Right atrium auricular region (tissue), 2 donors: ENCODE data around the gene CHRNB1. TPM values are rescaled to one million over a fixed set of nuclear protein-coding genes. Genes with fewer than 3 reads are reported as not detected.

ENCODE experiments used
- DNase-seq: peaks from one replicate; pipeline ENCODE4 v3.0.0-alpha.2; 2019; ENCODE audit warnings: low spot score
- H3K27ac ChIP-seq, 2 donors: fragments of 200-600 bp; sonication (generic); 1 replicate in 1 of 2; 2 replicates in 1 of 2; pipeline ENCODE4 v1.5.1; 2016 to 2019
- H3K27me3 ChIP-seq, 2 donors: fragments of 200-600 bp; sonication (generic); one replicate each; pipeline versions ENCODE4 v1.5.1 to v1.6.0; 2017 to 2019
- H3K36me3 ChIP-seq: fragments of 200-600 bp; sonication (generic); one replicate; pipeline ENCODE4 v1.5.1; 2016
- H3K4me1 ChIP-seq, 2 donors: fragments of 200-600 bp; sonication (generic); one replicate each; pipeline versions ENCODE4 v1.5.1 to v1.6.0; 2017 to 2019
- H3K4me3 ChIP-seq, 2 donors: fragments of 200-600 bp; sonication (generic); 1 replicate in 1 of 2; 2 replicates in 1 of 2; pipeline ENCODE4 v1.5.1; 2017 to 2019; ENCODE audit warnings: mild to moderate bottlenecking in 1 of 2, moderate library complexity in 1 of 2
- H3K9me3 ChIP-seq, 2 donors: fragments of 200-600 bp; sonication (generic); one replicate each; pipeline ENCODE4 v1.5.1; 2019
- total RNA-seq, 2 donors: library from RNA; depleted of rRNA; stranded (reverse); fragments of >200 nt; gene quantifications; one replicate each; pipeline ENCODE4 v1.1.0, GENCODE V29; 2016
- TF ChIP-seq, protein P1 (sequence below), 2 donors: fragments of 200-600 bp; sonication (generic); IDR thresholded peaks; one replicate each; pipeline ENCODE4 v1.5.1; 2019; ENCODE audit warnings: antibody characterized with exemption in 2 of 2

Gene CHRNB1
- total RNA-seq, 2 donors from 2014 or later = 15.8 to 19.0 TPM

DNA sequence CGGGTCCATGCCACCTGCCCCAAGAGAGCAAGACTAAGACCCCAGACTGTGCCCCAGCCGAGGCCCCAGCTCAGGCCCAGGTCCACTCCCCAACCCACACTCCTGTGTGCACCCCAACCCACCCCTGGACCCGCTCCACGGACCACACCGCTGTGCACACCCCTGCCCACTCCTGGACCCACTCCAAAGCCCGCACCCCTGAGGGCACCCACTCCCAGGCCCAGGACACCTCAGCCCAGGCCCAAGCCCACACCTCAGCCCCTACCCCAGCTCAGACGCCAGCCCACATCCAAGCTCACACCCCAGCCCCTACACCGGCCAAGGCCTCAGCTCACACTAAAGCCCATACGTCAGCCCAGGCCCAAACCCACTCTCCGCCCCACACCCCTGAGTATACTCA lies 15.1 kb upstream of the CHRNB1 start:
- Histone ChIP-seq H3K9me3 (no peaks in the 10 kb centered on the region), H3K36me3 (no peaks in the 10 kb centered on the region), H3K4me3 (no peak overlapping the region), H3K27ac (no peak overlapping the region), H3K4me1 (no peaks in the 10 kb centered on the region), H3K27me3 (no peaks in the 10 kb centered on the region)
- no peak for DNase-seq
- TF ChIP-seq, protein P1, sequence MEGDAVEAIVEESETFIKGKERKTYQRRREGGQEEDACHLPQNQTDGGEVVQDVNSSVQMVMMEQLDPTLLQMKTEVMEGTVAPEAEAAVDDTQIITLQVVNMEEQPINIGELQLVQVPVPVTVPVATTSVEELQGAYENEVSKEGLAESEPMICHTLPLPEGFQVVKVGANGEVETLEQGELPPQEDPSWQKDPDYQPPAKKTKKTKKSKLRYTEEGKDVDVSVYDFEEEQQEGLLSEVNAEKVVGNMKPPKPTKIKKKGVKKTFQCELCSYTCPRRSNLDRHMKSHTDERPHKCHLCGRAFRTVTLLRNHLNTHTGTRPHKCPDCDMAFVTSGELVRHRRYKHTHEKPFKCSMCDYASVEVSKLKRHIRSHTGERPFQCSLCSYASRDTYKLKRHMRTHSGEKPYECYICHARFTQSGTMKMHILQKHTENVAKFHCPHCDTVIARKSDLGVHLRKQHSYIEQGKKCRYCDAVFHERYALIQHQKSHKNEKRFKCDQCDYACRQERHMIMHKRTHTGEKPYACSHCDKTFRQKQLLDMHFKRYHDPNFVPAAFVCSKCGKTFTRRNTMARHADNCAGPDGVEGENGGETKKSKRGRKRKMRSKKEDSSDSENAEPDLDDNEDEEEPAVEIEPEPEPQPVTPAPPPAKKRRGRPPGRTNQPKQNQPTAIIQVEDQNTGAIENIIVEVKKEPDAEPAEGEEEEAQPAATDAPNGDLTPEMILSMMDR (IDR thresholded peaks at IDR 0.05) = no peak

DNA sequence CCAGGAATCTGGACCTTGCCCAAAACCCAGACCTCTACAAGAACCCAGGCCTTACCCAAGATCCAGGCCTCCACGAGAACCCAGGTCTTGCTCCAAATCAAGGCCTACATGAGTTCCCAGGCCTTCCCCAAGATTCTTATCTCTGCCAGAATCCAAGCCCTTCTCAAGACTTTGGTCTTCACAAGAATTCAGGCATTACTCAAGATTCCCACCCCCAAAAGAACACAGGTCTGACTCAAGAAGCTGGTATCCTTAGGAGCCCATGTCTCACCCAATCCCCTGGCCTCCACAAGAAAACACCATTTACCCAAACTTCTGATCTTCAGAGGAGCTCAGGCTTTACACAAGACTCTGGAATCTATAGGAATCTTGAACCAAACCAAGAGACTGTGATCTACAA lies 13.6 kb upstream of the CHRNB1 start:
- TF ChIP-seq, protein P1 (IDR thresholded peaks at IDR 0.05) = no peak
- Histone ChIP-seq H3K4me1 (peaks cover 0 to 11% of the 10 kb centered on the region in 2 donors), H3K9me3 (no peaks in the 10 kb centered on the region), H3K36me3 (no peaks in the 10 kb centered on the region), H3K4me3 (no peak overlapping the region), H3K27ac (no peak overlapping the region), H3K27me3 (no peaks in the 10 kb centered on the region)
- no peak for DNase-seq

DNA sequence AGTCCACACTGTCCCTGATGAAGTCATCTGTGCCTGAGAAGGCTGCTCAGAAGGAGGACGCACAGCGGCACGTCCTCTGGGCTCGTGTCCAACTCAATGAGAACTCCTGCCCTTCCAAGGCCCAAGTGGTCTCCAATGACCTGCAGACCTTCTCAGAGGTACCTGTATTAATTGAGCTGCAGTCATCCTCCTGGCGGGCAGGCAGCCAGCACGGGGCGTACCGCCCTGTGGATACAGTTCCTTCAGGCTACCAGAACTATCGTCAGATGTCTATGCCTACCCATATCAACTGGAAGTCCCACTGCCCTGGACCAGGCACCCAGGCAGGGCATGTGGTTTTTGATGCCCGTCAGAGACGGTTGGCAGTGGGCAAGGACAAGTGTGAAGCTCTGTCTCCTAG lies 12.6 kb upstream of the CHRNB1 start:
- Histone ChIP-seq H3K27ac (no peak overlapping the region), H3K4me3 (no peak overlapping the region), H3K4me1 (peaks cover 0 to 21% of the 10 kb centered on the region in 2 donors), H3K36me3 (no peaks in the 10 kb centered on the region), H3K9me3 (no peaks in the 10 kb centered on the region), H3K27me3 (no peaks in the 10 kb centered on the region)
- no peak for DNase-seq
- TF ChIP-seq, protein P1 (IDR thresholded peaks at IDR 0.05) = no peak

DNA sequence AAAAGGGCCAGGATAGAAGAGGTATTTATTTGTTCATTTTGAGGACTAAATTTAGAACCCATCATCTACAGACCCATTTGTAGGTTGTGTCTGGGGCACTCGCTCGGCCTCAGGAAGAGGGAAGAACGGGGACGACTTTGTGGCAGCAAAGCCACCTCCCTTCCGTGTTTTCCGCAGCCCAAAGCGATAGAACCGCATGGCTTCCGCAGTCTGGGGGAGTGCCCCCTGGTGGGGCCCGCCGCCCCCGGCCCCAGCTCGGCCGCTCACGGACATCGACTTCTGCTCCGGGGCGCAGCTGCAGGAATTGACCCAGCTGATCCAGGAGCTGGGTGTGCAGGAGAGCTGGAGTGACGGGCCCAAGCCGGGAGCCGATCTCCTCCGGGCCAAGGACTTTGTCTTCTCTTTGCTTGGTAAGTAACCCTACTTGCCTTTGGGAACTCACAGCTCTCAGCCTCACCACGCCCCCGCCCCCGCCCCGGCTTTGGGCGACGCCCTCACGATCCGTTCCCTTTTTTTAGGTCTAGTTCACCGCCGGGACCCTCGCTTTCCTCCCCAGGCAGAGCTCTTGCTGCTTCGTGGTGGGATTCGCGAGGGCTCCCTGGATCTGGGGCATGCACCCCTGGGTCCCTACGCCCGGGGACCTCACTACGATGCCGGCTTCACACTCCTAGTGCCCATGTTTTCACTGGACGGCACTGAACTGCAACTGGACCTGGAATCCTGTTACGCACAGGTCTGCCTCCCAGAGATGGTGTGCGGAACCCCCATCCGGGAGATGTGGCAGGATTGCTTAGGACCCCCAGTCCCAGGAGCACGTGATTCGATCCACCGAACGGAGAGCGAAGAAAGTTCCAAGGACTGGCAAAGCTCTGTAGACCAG lies 8.9 kb upstream of the CHRNB1 start:
- Histone ChIP-seq H3K27me3 (peaks cover 0 to 9% of the 10 kb centered on the region in 2 donors), H3K27ac (peak overlapping the region; percentile 83 to 85), H3K9me3 (no peaks in the 10 kb centered on the region), H3K36me3 (no peaks in the 10 kb centered on the region), H3K4me3 (peak overlapping the region; percentile 37 to 60), H3K4me1 (peaks cover 0 to 56% of the 10 kb centered on the region in 2 donors)
- TF ChIP-seq, protein P1 (IDR thresholded peaks at IDR 0.05) = peak in 1 of 2 donors; percentile 35
- no peak for DNase-seq

DNA sequence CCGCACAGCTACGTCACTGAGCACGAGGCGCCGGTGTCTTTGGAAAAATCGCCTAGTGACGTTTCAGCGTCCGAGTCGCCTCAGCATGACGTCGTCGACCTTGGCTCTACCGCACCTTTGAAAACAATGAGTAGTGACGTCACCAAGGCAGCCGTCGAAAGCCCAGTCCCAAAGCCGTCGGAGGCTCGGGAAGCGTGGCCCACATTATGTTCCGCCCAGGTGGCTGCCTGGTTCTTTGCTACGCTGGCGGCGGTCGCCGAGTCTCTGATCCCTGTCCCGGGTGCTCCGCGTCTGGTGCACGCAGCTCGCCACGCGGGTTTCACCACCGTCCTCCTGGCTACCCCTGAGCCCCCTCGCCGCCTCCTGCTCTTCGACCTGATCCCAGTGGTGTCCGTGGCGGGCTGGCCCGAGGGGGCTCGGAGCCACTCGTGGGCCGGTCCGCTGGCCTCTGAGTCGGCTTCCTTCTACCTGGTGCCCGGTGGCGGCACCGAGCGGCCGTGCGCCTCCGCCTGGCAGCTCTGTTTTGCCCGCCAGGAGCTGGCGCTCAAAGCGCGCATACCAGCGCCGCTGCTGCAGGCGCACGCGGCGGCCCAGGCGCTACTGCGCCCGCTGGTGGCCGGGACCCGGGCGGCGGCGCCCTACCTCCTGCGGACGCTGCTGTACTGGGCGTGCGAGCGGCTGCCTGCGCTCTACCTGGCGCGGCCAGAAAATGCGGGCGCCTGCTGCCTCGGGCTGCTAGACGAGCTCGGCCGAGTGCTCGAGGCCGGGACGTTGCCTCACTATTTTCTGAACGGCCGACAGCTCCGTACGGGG lies 8.1 kb upstream of the CHRNB1 start:
- Histone ChIP-seq H3K27me3 (peaks cover 0 to 9% of the 10 kb centered on the region in 2 donors), H3K4me3 (peak overlapping the region; percentile 42 to 60), H3K36me3 (no peaks in the 10 kb centered on the region), H3K4me1 (peaks cover 0 to 57% of the 10 kb centered on the region in 2 donors), H3K9me3 (no peaks in the 10 kb centered on the region), H3K27ac (peak overlapping the region; percentile 83 to 85)
- peak; percentile 69 for DNase-seq
- TF ChIP-seq, protein P1 (IDR thresholded peaks at IDR 0.05) = peak; percentile 81 to 98
